MG63 (cell line): ENCODE data around the gene MAGEB10. TPM values are rescaled to one million over a fixed set of nuclear protein-coding genes. Genes with fewer than 3 reads are reported as not detected.
"Not testable (repeated sequence)": the region's sequence is repeated elsewhere in the genome, so short reads cannot be mapped to it uniquely, and the experiment has no call there.

Source experiments
- DNase-seq: peaks from one replicate; pipeline ENCODE4 v3.0.0-alpha.2; 2020
- H3K27me3 ChIP-seq: fragments of 250-450 bp; sonication (Bioruptor Pico); 2 replicates; pipeline ENCODE4 v1.5.1; 2020; ENCODE audit warnings: mild to moderate bottlenecking, moderate library complexity
- H3K36me3 ChIP-seq: fragments of 250-450 bp; sonication (Bioruptor Pico); 2 replicates; pipeline ENCODE4 v1.5.1; 2020; ENCODE audit warnings: mild to moderate bottlenecking, moderate library complexity
- H3K4me3 ChIP-seq: fragments of 250-450 bp; sonication (Bioruptor Pico); 2 replicates; pipeline ENCODE4 v1.5.1; 2020; ENCODE audit warnings: mild to moderate bottlenecking, moderate library complexity
- H3K9me3 ChIP-seq: fragments of 250-450 bp; sonication (Bioruptor Pico); 2 replicates; pipeline ENCODE4 v1.5.1; 2020; ENCODE audit warnings: mild to moderate bottlenecking, moderate library complexity
- total RNA-seq: library from RNA; depleted of rRNA; stranded (reverse); fragments of >200 nt; shearing (Covaris generic); gene quantifications from 2 replicates; pipeline ENCODE4 v1.2.3, GENCODE V29; 2014; ENCODE audit warnings: low replicate concordance; rRNA removed

MAGEB10 gene
- total RNA-seq = not detected in 2 replicates

- Histone ChIP-seq H3K4me3 (no peak within 1 kb of the TSS), H3K9me3 (no peaks in the 10 kb centered on the region), H3K36me3 (no peaks in the 10 kb centered on the region), H3K27me3 (no peaks in the 10 kb centered on the region)
- no peak for DNase-seq
Observed at GRCh38 chrX:27807690-27808089, at the start of gene MAGEB10. Gene MAGEB10, plus strand, starts transcription at chrX:27807990. Its CDS starts 13,317 bp downstream, at chrX:27821307.

- H3K27me3 ChIP-seq = no peaks in the 10 kb centered on the region
- DNase-seq = no peak
- no peak overlapping the region for H3K4me3 ChIP-seq
- H3K36me3 ChIP-seq = no peaks in the 10 kb centered on the region
- H3K9me3 ChIP-seq = no peaks in the 10 kb centered on the region
Observed at GRCh38 chrX:27765718-27766117, 42.1 kb upstream of the MAGEB10 start.

GRCh38 chrX:27767387-27767786 lies 40.4 kb upstream of the MAGEB10 start:
- no peaks in the 10 kb centered on the region for H3K27me3 ChIP-seq
- H3K36me3 ChIP-seq = no peaks in the 10 kb centered on the region
- no peak overlapping the region for H3K4me3 ChIP-seq
- DNase-seq = no peak
- no peaks in the 10 kb centered on the region for H3K9me3 ChIP-seq

GRCh38 chrX:27775984-27776383 lies 31.8 kb upstream of the MAGEB10 start:
- H3K27me3 ChIP-seq = no peaks in the 10 kb centered on the region
- no peaks in the 10 kb centered on the region for H3K9me3 ChIP-seq
- no peak for DNase-seq
- no peak overlapping the region for H3K4me3 ChIP-seq
- no peaks in the 10 kb centered on the region for H3K36me3 ChIP-seq

GRCh38 chrX:27796640-27797257 lies 11.0 kb upstream of the MAGEB10 start:
- no peak for DNase-seq

GRCh38 chrX:27797575-27797974 lies 10.2 kb upstream of the MAGEB10 start:
- no peaks in the 10 kb centered on the region for H3K9me3 ChIP-seq
- no peaks in the 10 kb centered on the region for H3K36me3 ChIP-seq
- H3K4me3 ChIP-seq = no peak overlapping the region
- no peaks in the 10 kb centered on the region for H3K27me3 ChIP-seq
- DNase-seq = no peak

More at GRCh38 chrX:27796640-27797257, 11.0 kb upstream of the MAGEB10 start:
- no peaks in the 10 kb centered on the region for H3K36me3 ChIP-seq
- no peaks in the 10 kb centered on the region for H3K9me3 ChIP-seq
- H3K4me3 ChIP-seq = no peak overlapping the region
- no peaks in the 10 kb centered on the region for H3K27me3 ChIP-seq

GRCh38 chrX:27808226-27808625 lies 436 bp downstream of the MAGEB10 start:
- H3K9me3 ChIP-seq = no peaks in the 10 kb centered on the region
- DNase-seq = no peak
- no peak overlapping the region for H3K4me3 ChIP-seq

GRCh38 chrX:27808991-27809859 lies 1.4 kb downstream of the MAGEB10 start:
- H3K27me3 ChIP-seq, H3K9me3 ChIP-seq, H3K36me3 ChIP-seq, DNase-seq, H3K4me3 ChIP-seq: not testable (repeated sequence)

More at GRCh38 chrX:27808226-27808625, 436 bp downstream of the MAGEB10 start:
- Histone ChIP-seq H3K27me3 (no peaks in the 10 kb centered on the region), H3K36me3 (no peaks in the 10 kb centered on the region)

GRCh38 chrX:27815209-27815608 lies 7.4 kb downstream of the MAGEB10 start:
- DNase-seq = peak; percentile 3
- no peaks in the 10 kb centered on the region for H3K9me3 ChIP-seq
- no peaks in the 10 kb centered on the region for H3K36me3 ChIP-seq
- no peak overlapping the region for H3K4me3 ChIP-seq
- H3K27me3 ChIP-seq = no peaks in the 10 kb centered on the region

- no peak for DNase-seq
- Histone ChIP-seq H3K27me3 (no peaks in the 10 kb centered on the region), H3K9me3 (no peaks in the 10 kb centered on the region), H3K4me3 (no peak overlapping the region), H3K36me3 (no peaks in the 10 kb centered on the region)
Observed at GRCh38 chrX:27823812-27824211, 16.0 kb downstream of the MAGEB10 start.

GRCh38 chrX:27838185-27838584 lies 30.4 kb downstream of the MAGEB10 start:
- Histone ChIP-seq H3K27me3 (no peaks in the 10 kb centered on the region), H3K4me3 (no peak overlapping the region), H3K36me3 (no peaks in the 10 kb centered on the region), H3K9me3 (no peaks in the 10 kb centered on the region)
- no peak for DNase-seq

- no peak overlapping the region for H3K4me3 ChIP-seq
- no peaks in the 10 kb centered on the region for H3K27me3 ChIP-seq
- H3K36me3 ChIP-seq = no peaks in the 10 kb centered on the region
- H3K9me3 ChIP-seq = no peaks in the 10 kb centered on the region
- DNase-seq = no peak
Observed at GRCh38 chrX:27840881-27841280, 33.1 kb downstream of the MAGEB10 start.

GRCh38 chrX:27842859-27843258 lies 35.1 kb downstream of the MAGEB10 start:
- Histone ChIP-seq H3K36me3 (no peaks in the 10 kb centered on the region), H3K27me3 (no peaks in the 10 kb centered on the region), H3K9me3 (no peaks in the 10 kb centered on the region), H3K4me3 (no peak overlapping the region)
- no peak for DNase-seq

- Histone ChIP-seq H3K27me3 (no peaks in the 10 kb centered on the region), H3K36me3 (no peaks in the 10 kb centered on the region), H3K4me3 (no peak overlapping the region), H3K9me3 (no peaks in the 10 kb centered on the region)
- DNase-seq = no peak
Observed at GRCh38 chrX:27860337-27860736, 52.5 kb downstream of the MAGEB10 start.

GRCh38 chrX:27863809-27864208 lies 56.0 kb downstream of the MAGEB10 start:
- Histone ChIP-seq H3K4me3 (no peak overlapping the region), H3K9me3 (no peaks in the 10 kb centered on the region), H3K27me3 (no peaks in the 10 kb centered on the region), H3K36me3 (no peaks in the 10 kb centered on the region)
- no peak for DNase-seq
